Purkinje cell (primary cell): Measurements from ENCODE around the gene SPINT4. TPM values are rescaled to one million over a fixed set of nuclear protein-coding genes. Genes with fewer than 3 reads are reported as not detected.

Source experiments
- polyA plus RNA-seq: library from polyadenylated mRNA; unstranded; fragments of >200 nt; fragmentation: Nextera tagmentation; gene quantifications from 2 replicates; pipeline ENCODE4 v1.2.1, GENCODE V29; 2014

SPINT4 gene
- polyA plus RNA-seq: not detected in 2 replicates

DNA sequence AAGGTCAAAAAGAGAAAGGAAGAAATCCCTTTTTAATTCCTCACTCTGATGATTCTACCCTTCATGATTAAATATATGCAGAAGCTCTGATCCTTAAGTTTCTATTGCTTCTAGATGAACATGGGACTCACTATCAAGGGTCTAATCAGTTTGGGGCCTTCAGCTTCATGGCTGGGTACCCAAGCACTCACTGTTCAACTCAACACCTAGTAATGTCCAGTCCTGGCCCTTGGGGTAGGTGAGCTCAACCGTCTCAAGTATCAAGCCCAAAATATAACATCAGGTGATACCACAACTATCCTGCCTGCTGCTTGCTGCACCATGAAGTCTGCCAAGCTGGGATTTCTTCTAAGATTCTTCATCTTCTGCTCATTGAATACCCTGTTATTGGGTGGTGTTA, at the start of gene SPINT4:
Gene SPINT4, plus strand, starts transcription at position 301 of the 400 bp plus-strand sequence. Its CDS starts 21 bp downstream, at position 322.

GRCh38 chr20:45701873-45702272, 20.3 kb upstream of the SPINT4 start, which contains the start of gene WFDC13:
WFDC13 (plus strand) TSS chr20:45702038; CDS start chr20:45702124, 86 bp downstream.

GRCh38 chr20:45704969-45705637, 17.0 kb upstream of the SPINT4 start, which contains the start of gene WFDC10B:
WFDC10B (minus strand) TSS chr20:45705019; CDS start chr20:45685992, 19,027 bp downstream.

Other genes starting within 250 kb of the SPINT4 start
- gene SPINT3, start 206.7 kb upstream of the SPINT4 start, polyA plus RNA-seq: not detected in 2 replicates
- not detected in 2 replicates for gene WFDC6, start 182.9 kb upstream of the SPINT4 start, polyA plus RNA-seq
- not detected in 2 replicates for gene EPPIN, start 174.9 kb upstream of the SPINT4 start, polyA plus RNA-seq
- gene WFDC8, start 143.1 kb upstream of the SPINT4 start, polyA plus RNA-seq: not detected in 2 replicates
- gene WFDC10A, start 92.6 kb upstream of the SPINT4 start, polyA plus RNA-seq: not detected in 2 replicates
- gene WFDC9, start 91.1 kb upstream of the SPINT4 start, polyA plus RNA-seq: not detected in 2 replicates
- gene WFDC11, start 52.1 kb upstream of the SPINT4 start, polyA plus RNA-seq: not detected in 2 replicates
- not detected in 2 replicates for gene WFDC13, start 20.3 kb upstream of the SPINT4 start, polyA plus RNA-seq
- not detected in 2 replicates for gene WFDC10B, start 17.3 kb upstream of the SPINT4 start, polyA plus RNA-seq
- 3.9 and 7.5 TPM in 2 replicates for gene WFDC3, start 69.5 kb downstream of the SPINT4 start, polyA plus RNA-seq
- gene DNTTIP1, start 69.6 kb downstream of the SPINT4 start, polyA plus RNA-seq: 13.8 and 27.6 TPM in 2 replicates
- not detected in 2 replicates for gene UBE2C, start 90.3 kb downstream of the SPINT4 start, polyA plus RNA-seq
- gene TNNC2, start 105.0 kb downstream of the SPINT4 start, polyA plus RNA-seq: 3.8 TPM in 1 of 2 replicates, not detected in the other
- gene SNX21, start 111.5 kb downstream of the SPINT4 start, polyA plus RNA-seq: 2.8 and 3.2 TPM in 2 replicates
- 22.9 and 23.8 TPM in 2 replicates for gene ACOT8, start 135.0 kb downstream of the SPINT4 start, polyA plus RNA-seq
- 0.11 and 0.56 TPM in 2 replicates for gene ZSWIM3, start 135.3 kb downstream of the SPINT4 start, polyA plus RNA-seq
- 1.1 and 2.1 TPM in 2 replicates for gene ZSWIM1, start 158.9 kb downstream of the SPINT4 start, polyA plus RNA-seq
- not detected in 2 replicates for gene SPATA25, start 165.3 kb downstream of the SPINT4 start, polyA plus RNA-seq
- 0.50 TPM in 1 of 2 replicates, not detected in the other for gene NEURL2, start 168.9 kb downstream of the SPINT4 start, polyA plus RNA-seq
- 44.1 and 45.1 TPM in 2 replicates for gene CTSA, start 169.0 kb downstream of the SPINT4 start, polyA plus RNA-seq
- 22.6 and 37.3 TPM in 2 replicates for gene PLTP, start 189.8 kb downstream of the SPINT4 start, polyA plus RNA-seq
- gene PCIF1, start 212.3 kb downstream of the SPINT4 start, polyA plus RNA-seq: 5.7 and 8.0 TPM in 2 replicates
- gene ZNF335, start 249.9 kb downstream of the SPINT4 start, polyA plus RNA-seq: 1.6 and 2.7 TPM in 2 replicates